ENCODE data around the gene ACOXL. TPM values are rescaled to one million over a fixed set of nuclear protein-coding genes. Genes with fewer than 3 reads are reported as not detected.
A peak's percentile ranks its signal among the peaks of the same experiment; 100 is the strongest.

ACOXL gene
- total and polyA plus RNA-seq, 2 donors (not counting 3 experiments of a cell fraction or from before 2014, with no cell fraction given) = not detected

DNA sequence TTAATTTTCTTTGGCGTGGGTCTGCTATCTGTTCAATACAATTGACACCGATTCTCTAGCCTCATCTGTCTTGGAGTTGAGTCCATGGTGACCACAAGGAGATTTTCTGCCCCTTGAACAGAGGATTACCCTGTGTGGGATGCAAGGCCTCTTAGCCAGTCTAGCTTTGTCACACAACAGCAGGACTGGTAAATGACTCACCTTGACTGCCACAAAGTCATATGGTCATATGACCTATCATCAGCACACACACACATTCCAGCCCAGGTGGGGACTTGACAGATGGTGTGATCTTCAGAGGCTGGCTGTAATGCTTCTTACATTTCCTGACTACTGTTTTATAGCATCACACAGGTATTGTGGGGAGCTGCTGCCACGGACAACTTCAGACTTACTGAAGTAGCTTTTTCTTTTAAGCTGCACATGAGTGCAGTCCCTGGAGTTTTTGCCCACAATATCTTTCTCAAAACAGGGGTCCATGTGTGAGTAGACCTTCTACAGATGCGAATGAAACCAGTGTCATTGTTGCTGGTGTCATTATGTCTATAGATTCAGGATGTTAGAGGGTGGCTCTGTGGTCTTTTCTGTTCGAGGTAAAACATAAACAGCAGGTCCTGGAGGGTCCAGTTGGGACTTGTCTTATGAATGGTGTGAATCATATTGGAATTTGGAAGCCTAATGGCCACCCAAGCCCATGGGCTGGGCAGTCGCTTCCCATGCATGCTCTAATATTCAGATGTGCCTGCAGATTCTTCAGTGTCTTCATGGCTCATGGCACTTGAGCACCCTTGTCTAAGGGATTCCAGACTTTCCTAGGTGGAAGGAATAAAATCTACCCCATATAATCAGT lies 18.6 kb upstream of the ACOXL start:
- BruUV-seq (replicated peaks) = no TSS peak
- peaks cover 23 to 60% of the 10 kb centered on the region in 2 experiments for H3K27me3 ChIP-seq (ENCODE audit: control insufficient read depth in 2 of 2, insufficient read depth in 2 of 2, low read length in 2 of 2)

More for the DNA sequence above, 18.6 kb upstream of the ACOXL start:
- DNase-seq (ENCODE audit: low read depth, low spot score) = no peak
- Histone ChIP-seq H3K36me3 (ENCODE audit: control insufficient read depth in 2 of 2, extremely low read depth in 1 of 2, insufficient read depth in 2 of 2, low read length in 2 of 2) (no peaks in the 10 kb centered on the region), H3K9me3 (replicated peaks; ENCODE audit: control insufficient read depth, insufficient read depth, low read length) (no peaks in the 10 kb centered on the region), H4K20me1 (replicated peaks; ENCODE audit: control insufficient read depth, extremely low read depth, insufficient read depth, low read length) (no peaks in the 10 kb centered on the region), H3K9ac (replicated peaks; ENCODE audit: extremely low read depth, insufficient read depth, low read length) (no peak overlapping the region), H3K4me3 (replicated peaks in 1 of 3; ENCODE audit: insufficient read depth in 1 of 3, low read depth in 1 of 3, low read length in 3 of 3) (no peak overlapping the region), H3K9me1 (replicated peaks; ENCODE audit: control insufficient read depth, extremely low read depth, insufficient read depth, low read length) (no peaks in the 10 kb centered on the region), H2AFZ (ENCODE audit: low read depth, low read length) (no peak overlapping the region), H3K79me2 (ENCODE audit: control insufficient read depth, insufficient read depth, low read length) (no peaks in the 10 kb centered on the region), H3K4me1 (ENCODE audit: control insufficient read depth, extremely low read depth, insufficient read depth, low read length) (no peaks in the 10 kb centered on the region), H3K27ac (ENCODE audit: insufficient read depth, low read depth, low read length) (no peak overlapping the region), H3K4me2 (ENCODE audit: insufficient read depth, low read length) (no peak overlapping the region)
- FAIRE-seq = no peak
- TF ChIP-seq JUN (IDR thresholded peaks at IDR 0.05; ENCODE audit: borderline replicate concordance, insufficient read depth, insufficient read length, low read depth) (no peak), FOS (IDR thresholded peaks at IDR 0.05; ENCODE audit: borderline replicate concordance, insufficient read depth, low read length) (no peak), GATA2 (IDR thresholded peaks at IDR 0.05; ENCODE audit: insufficient read depth, insufficient read length, low read depth, low read length) (no peak), MYC (IDR thresholded peaks at IDR 0.05; ENCODE audit: low read depth, low read length) (no peak), EZH2 (IDR thresholded peaks at IDR 0.05; ENCODE audit: borderline replicate concordance, low read depth, low read length, severe bottlenecking) (peak; percentile 21)
- TF ChIP-seq, protein P1, sequence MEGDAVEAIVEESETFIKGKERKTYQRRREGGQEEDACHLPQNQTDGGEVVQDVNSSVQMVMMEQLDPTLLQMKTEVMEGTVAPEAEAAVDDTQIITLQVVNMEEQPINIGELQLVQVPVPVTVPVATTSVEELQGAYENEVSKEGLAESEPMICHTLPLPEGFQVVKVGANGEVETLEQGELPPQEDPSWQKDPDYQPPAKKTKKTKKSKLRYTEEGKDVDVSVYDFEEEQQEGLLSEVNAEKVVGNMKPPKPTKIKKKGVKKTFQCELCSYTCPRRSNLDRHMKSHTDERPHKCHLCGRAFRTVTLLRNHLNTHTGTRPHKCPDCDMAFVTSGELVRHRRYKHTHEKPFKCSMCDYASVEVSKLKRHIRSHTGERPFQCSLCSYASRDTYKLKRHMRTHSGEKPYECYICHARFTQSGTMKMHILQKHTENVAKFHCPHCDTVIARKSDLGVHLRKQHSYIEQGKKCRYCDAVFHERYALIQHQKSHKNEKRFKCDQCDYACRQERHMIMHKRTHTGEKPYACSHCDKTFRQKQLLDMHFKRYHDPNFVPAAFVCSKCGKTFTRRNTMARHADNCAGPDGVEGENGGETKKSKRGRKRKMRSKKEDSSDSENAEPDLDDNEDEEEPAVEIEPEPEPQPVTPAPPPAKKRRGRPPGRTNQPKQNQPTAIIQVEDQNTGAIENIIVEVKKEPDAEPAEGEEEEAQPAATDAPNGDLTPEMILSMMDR (IDR thresholded peaks at IDR 0.05; ENCODE audit: extremely low read depth in 1 of 2, insufficient read depth in 1 of 2, low read depth in 1 of 2, low read length in 2 of 2) = no peak
- intact Hi-C loops (cut with micrococcal nuclease) (no loop called here), dilution Hi-C loops (cut with MboI; ENCODE audit: extremely low pct_ligation_motif_present, low sequenced_read_pairs) (no loop called here)
- POLR2A ChIA-PET = no interaction called here
- CTCF ChIA-PET = no interaction called here
